SU-DHL-6 (cell line): ENCODE measurements around the gene PPP1R14B.

ENCODE experiments used
- EZH2phosphoT487 ChIP-seq: fragments of 200-600 bp; sonication (generic), shearing (Covaris generic); conservative IDR thresholded peaks from 2 replicates; pipeline ENCODE4 v1.6.1; 2018; ENCODE audit warnings: mild to moderate bottlenecking, antibody characterized with exemption, low read length, moderate library complexity, mixed read lengths
- TF ChIP-seq, protein P1 (sequence below): fragments of 200-600 bp; sonication (generic); IDR thresholded peaks from one replicate; pipeline ENCODE4 v1.5.1; 2017; ENCODE audit warnings: antibody characterized with exemption, mild to moderate bottlenecking, low read length, moderate library complexity; ENCODE audit not compliant: insufficient read depth, poor library complexity, severe bottlenecking

DNA sequence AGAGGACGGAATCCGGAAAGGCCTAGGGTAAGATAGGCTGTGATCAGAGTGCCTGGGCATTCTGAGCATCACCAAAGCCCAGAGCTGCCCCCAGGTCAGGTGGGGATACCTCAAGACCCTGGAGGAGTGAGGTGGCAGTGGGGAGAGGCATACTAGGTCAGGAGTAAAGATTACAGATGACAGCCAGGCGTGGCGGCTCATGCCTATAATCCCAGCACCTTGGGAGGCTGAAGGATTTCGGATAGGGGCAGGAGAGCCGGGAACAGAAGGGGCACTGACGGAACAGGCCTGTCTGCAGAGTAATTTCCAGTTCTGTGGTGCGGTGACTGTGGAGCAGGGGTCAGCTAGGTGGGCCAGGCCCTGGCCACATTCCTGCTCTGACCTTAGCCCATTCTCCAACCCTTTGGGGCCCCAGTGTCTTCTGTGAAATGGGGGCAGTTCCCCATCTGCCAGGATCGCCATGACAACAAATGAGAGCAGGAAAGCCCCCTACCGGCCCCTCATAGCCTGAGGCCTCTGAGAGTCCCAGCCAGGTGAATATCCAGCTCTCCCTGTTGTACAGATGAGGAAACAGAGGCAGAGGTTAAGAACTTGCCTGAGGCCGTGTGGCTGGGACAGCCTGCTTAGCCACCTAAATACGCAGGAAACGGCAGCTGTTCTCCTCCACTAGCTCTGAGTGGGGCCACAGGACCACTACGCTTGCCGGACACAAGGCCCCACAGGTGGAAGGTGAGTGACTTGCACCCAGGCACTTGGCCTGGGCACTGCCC is 28.5 kb upstream of the PPP1R14B start:
- TF ChIP-seq, protein P1, sequence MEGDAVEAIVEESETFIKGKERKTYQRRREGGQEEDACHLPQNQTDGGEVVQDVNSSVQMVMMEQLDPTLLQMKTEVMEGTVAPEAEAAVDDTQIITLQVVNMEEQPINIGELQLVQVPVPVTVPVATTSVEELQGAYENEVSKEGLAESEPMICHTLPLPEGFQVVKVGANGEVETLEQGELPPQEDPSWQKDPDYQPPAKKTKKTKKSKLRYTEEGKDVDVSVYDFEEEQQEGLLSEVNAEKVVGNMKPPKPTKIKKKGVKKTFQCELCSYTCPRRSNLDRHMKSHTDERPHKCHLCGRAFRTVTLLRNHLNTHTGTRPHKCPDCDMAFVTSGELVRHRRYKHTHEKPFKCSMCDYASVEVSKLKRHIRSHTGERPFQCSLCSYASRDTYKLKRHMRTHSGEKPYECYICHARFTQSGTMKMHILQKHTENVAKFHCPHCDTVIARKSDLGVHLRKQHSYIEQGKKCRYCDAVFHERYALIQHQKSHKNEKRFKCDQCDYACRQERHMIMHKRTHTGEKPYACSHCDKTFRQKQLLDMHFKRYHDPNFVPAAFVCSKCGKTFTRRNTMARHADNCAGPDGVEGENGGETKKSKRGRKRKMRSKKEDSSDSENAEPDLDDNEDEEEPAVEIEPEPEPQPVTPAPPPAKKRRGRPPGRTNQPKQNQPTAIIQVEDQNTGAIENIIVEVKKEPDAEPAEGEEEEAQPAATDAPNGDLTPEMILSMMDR, result no peak
- TF ChIP-seq EZH2phosphoT487, result no peak
